CD4-positive, alpha-beta T cell treated with Interleukin-10 for 1 hour (primary cell): ENCODE data around the gene AKR1C2.
"Not testable (repeated sequence)": the region's sequence is repeated elsewhere in the genome, so short reads cannot be mapped to it uniquely, and the experiment has no call there.

ENCODE experiments used
- DNase-seq: peaks from one replicate; pipeline ENCODE4 v3.0.0-alpha.2; 2020

AKR1C2 gene

DNA sequence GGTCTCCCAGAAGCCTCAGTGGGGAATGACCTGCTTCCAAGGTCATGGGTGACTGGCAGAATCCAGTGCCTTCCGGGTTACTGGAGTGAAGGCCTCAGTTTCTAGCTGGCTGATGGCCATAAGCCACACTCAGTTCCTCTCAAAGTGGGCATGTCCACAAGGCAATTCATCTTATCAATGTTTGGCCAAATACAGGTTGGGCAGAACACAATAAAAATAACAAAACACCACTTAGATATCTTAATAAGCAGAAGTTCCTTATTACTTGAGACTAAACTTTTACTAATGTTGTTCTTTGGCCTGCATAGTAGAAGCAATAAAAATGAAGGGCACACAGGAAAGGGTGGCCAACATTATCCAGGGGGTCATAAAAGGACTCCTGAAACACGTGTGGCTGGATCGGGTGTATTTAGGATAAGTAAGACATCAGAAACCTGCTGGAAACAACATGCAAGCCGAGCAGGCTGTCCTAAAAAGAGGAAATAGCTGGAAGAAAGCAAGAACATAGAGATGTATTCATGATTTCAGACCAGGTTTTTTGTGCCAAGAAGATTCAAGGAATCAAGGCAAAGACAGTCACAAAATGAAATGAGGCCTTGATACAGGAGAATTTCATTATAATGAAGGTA lies 19.6 kb upstream of the AKR1C2 start:
- DNase-seq = no peak

DNA sequence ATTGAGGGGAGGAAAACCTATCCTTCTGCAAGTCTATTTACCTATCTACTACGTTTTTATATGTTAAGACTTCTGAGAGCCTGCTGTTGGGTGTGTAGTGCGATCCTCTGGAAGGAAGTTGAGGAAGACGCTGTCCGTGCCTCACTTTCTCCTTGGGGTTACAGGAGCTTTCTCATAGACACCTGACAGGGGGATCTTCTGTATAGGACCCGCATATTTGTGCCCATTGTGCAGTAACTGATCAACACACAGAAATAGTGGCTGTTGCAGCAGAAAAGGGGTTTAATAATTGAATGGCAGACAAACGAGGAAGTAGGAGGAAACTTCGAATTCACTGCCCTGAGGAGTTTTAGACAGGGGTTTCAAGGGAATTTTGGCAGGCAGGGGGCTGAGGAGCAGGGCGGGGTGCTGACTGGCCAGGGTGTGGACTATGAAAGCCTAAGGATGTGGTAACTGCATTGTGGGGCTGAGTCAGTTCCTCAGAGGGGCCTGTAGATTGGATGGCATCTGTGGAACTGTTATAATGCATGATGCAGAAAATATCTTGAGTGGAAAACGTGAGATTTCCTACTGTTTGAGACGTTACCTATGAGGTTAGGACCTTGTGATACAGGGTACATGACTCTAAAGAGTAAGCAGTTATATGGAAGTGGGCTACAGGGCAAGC lies 18.1 kb upstream of the AKR1C2 start:
- DNase-seq = not testable (repeated sequence)

DNA sequence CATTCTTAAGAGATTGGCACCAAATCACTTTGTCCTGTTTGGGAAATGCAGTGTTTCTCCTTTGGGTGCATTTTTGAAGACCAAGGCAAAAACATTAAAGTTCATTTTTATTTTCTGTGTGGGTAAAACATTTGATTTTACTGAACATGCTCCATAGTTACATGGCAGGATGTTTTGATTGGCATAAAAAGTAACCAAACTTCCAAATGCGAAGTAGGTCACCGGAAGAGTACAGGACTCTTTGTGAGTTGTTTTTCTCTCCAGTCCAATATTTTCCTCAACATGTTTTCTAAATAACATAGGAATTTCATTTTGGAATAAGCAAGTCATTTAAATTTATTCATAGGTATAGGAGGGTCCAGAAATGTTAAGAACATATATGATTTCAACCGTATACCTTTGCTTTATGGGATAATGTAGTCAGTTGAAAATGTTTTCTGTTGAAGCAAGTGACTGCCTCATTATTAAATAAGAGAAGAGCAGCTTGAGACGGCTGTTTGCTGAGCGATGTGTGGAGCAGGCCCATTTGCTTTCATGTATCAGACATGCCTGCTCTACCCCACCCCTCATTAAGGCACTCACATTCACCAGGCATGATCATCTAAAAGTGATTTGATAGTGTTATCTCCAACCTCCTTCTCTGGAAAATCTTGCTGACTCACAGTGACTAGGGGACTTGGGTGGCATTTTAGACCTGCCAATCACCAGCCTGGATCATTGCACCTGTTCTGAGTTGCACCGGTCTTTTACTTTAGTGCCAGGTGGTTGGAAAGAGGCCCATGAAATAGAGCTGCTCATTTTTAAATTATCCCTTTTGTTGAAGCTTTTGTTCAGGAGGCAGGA lies 16.3 kb upstream of the AKR1C2 start:
- DNase-seq = not testable (repeated sequence)

DNA sequence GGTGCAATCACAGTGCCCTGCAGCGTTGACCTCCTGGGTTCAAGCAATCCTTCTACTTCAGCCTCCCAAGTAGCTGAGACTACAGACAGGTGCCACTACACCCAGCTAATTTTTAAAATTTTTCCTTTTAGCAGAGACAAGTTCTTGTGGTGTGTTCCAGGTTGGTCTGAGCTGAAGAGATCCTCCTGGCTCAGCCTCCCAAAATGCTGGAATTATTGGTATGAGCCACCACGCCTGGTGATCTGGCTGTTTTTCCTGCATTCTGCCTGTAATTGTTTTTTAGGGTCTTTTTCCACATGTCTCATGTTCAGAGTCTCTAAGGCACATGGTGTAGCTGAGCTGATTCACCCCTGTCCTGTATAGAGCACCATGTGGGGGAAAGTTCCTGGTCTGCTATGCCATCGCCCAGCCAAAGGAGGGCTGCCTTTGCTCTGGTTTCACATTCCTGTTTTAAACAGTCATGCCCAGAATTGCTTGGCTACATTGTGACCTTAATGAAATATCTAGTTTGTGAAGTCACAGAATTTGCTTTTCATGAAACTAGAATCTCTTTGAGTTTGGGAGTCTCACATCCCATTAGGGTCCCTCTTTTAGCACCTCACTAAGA lies 15.1 kb upstream of the AKR1C2 start:
- DNase-seq = not testable (repeated sequence)

DNA sequence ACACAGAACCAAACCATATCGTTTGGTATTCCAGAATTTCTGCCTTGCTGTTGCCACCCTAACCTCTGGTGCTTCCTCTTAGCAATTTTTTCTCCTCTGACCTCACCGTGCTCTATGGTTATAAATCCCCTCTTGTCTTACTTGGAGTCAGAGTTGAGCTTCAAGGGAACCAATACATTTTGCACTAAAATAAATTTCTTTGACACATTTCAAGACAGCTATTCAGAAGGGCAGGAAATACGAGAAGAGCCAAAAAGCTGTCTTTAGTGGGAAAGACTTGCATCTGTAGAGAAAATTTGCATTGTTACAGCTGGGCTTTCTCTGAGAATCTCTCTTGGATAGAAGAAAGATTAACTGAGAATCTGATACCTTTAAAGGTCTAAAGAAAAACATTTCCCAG lies 14.5 kb upstream of the AKR1C2 start:
- DNase-seq = no peak

DNA sequence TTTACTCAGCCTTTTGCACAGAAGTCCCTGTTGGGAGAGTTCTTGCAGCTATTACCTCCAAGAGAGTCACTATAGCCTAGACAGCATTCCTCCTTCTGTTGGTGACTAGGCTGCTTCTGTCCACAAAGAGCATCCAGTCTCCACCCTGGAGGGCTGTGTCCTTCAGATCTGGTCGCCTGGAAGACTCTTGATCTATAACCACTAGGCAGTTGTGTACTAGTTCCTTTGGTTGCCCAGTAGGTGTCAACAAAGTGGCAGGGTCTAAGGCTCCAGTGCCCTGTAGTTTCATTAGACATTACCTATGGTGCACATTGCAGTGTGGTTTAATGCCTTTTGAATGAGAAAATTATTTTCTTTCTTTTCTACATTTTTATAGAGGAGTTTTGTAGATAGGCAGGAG lies 11.3 kb upstream of the AKR1C2 start:
- no peak for DNase-seq

DNA sequence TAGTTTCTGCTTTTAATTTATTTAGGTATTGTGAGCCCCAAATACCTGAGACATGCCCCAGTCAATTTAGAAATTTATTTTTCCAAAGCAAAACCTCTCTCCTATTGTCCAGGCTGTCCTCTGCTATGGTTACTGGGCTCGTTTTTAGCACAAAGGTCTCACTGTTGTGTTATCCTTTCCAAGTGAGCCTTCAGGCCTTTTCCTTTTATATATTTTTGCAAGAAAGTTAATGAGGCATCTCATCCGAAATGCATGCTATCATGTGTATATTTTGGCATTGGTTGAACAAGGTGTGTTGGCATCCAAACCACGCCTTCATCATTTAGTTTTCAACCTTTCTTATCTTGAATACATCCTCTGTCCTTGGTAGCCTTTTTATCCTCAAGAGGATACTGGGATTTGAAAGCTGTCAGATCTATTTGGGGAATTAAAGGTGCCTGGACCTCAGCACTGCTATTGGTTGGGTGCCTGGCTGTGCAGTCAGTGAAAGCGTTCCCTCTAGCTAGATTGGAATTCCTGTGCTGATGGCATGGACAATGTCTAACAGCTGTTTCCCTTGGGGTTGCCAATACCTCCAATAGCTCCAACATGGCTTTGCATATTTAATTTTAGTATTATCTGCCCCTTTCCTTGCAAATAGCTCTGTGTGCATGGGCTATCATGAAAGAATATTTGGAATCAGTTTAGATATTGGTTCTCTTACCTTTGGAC lies 10.7 kb upstream of the AKR1C2 start:
- not testable (repeated sequence) for DNase-seq

DNA sequence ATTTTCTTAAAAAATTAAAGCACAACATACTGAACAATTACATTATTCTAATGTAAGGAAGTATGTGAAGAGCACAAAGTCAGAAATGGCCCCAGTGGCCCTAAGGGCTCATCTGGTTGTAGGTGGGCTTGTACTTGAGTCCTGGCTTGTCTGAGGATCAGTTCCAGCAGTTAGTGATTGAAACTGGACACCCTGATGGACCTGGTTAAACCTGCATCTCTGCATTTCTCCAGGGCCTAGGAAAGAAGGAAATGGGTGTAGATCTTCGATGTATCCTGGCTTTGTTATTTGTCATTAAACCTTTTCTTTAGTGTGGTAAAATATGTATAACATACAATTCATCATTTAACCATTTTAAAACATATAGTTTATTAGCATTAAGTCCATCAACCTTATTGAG lies 9.7 kb upstream of the AKR1C2 start:
- DNase-seq = no peak

DNA sequence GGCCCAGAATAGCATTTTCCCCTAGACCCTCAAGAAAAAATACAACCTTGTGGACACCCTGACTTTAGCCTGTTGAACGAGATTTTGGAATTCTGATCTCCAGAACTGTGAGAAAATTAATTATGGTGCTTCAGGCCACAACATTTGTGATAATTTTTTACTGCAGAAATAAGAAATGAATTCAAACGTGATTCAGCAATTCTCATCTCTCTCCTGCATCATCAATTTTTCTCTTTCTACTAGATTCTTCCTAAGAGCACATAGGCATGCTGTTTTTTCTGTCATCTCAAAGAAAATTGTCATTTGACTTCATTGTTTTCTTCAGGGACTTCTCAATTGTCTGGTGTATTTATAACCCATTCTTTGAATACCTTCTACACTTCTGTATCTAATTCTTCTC lies 8.9 kb upstream of the AKR1C2 start:
- no peak for DNase-seq

DNA sequence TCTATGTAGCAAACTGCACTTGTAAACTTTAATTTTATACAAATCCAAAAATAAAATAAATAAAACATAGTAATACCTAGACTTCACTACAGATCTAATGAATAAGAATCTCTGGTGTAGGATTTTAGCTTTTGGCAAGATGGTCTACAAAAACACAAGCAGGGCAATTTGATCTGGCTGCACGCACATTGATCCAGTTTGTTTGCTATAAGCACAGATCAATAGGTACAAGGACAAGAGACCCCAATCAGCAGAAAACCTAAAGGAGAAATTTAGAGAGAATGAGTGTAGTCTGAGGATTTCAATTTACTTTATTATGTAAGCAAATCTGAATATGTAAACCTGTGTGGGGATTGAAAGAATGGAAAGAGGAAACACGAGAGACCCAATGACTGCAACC lies 7.7 kb upstream of the AKR1C2 start:
- DNase-seq = not testable (repeated sequence)

DNA sequence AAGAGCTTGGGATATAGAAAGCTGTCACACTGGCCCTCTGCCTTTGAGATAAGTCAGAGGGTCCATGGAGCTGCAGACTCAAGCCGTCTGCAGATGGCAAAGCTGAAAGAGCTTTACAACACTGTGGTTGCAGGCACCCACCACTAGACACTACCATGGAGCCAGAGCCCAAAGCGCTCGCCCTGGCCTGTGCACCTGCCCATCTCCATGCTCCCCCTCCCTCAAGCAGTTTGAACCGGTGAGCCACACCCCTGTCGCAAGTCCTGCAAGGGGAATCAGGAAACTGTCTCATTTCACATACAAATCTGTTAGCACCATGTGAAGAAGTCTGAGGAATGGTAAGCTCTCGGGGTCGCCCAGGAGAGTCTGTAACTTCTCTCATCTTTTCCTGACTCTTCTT lies 6.4 kb upstream of the AKR1C2 start:
- DNase-seq = not testable (repeated sequence)

DNA sequence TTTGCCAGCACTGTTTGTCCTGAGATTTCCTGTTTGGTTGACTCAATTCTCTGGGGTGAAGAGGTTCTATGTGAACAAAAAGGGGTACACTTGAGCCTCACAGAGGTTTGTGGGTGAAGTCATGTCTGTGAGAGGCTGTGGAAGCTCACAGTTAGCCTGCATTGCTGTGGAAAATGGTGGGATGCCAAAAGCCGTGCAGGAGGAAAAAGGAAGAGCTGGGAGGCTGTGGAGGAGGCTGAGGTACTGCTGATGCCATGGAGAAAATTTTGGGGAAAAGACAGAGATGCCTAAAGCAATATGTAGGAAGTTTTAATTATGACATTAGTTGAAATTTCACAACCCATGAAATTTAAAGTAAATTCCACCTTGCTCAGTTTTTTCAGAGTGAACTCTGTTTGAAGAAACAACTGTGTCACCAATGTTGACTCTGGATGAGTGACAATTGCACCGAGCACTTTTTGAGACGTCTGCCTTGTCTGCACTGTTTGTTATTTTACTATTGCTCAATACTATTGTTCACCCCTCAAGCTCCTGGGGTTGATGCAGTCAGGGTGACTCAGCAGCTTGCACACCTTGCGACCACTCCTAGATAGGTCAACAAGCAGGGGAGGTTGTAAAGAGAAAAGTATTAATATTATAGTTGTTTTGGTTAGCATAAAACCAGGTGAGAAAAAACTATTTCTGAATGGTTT lies 5.3 kb upstream of the AKR1C2 start:
- DNase-seq = not testable (repeated sequence)

DNA sequence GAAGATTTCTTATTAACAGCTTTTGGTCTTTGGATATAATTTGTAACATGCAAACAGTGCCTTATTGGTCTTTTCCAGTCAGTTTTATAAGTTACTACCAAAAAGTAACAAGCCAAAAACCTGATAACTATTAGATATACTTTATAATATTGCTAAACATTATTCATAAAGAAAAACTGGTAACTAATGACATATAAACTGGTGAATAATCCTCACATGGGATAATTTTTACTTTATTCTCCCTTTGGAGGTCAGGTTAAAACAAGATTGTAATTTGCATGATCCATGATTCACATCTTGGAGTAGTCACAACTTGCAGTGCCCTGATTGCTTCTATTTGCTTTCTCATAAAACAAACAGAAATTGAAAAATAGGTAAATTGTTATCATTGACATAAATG lies 844 bp upstream of the AKR1C2 start:
- not testable (repeated sequence) for DNase-seq

DNA sequence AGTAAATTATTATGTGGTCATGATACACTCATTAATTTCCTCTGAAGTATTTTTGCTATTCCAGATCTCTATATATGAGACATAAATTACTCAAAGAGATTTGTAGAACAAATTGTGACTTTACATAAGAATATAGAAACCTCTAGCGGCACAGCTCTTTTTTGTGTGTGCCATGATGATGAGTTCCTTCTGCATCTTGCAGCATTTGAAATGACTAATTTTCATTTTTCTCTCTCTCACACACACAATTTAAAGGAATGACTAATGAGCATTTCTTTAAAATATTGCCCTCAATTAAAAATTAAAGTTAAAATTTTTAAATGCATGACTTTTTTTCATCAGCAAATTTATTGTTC lies 351 bp upstream of the AKR1C2 start:
- DNase-seq = not testable (repeated sequence)

DNA sequence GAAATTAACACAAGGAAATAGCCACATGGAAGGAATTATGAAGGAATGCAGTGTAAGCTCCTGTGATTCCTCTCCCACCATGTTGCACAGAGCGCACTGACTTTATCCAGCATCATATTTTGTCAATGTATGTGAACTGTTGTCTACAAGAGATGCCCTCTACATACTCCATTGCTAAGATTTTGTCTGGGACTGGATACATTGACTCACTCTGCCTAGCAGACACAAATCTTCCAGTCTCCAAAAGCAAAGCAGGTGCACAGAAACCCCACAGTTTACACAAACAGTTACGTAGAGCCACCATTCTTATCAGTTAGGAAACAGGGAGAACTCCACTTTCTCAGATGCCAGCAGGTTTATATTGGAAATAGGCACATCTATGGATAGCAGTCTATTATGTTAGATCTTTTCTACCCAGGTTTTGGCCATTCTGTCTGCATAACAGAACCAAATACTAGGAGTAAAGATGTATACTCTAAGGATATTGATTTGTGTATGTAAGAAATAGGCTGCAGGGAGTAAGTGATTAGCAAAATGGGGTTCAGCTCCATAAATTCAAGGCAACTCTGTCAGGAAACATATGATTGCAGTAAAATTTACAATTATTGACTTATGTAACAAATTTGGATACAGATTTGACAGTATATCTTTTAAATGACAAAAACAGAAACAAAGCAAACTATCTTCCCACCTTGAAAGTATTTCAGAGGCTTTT lies 1.5 kb downstream of the AKR1C2 start:
- no peak for DNase-seq

DNA sequence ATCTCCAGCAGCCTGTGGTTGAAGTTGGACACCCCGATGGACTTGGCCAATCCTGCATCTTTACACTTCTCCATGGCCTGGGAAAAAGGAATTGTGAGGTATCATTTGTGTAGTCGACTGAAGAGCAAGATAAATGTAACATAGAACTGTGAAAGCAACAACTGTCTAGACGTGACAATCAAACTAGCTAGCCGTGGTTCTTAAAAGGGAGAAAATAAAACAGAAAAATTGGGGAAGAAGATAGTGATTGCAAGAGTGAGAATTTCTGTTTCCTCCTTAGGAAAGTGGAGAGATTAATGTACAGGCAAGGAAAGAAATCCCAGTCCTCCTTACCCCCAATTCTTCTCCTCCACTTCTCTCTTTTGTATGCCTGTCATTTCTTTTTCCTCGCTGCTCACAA lies 5.0 kb downstream of the AKR1C2 start:
- DNase-seq = no peak

DNA sequence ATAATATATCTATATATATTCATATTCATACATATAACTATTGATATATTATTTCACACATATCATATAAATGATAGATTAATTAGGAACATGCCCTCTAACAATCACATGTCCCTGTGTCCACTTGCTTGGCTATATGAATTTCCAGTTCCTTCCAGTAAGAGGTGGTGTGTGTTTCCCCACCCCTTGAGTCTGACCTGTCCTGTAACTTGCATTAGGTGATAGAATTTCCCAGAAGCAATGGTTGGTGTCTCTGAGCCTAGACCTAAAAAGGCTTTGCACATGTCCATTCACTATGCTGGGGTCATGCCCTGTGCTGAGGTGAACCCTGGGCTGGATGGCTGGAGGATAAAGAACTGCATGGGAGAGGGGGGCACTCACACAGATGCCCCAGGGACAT lies 9.4 kb downstream of the AKR1C2 start:
- not testable (repeated sequence) for DNase-seq

DNA sequence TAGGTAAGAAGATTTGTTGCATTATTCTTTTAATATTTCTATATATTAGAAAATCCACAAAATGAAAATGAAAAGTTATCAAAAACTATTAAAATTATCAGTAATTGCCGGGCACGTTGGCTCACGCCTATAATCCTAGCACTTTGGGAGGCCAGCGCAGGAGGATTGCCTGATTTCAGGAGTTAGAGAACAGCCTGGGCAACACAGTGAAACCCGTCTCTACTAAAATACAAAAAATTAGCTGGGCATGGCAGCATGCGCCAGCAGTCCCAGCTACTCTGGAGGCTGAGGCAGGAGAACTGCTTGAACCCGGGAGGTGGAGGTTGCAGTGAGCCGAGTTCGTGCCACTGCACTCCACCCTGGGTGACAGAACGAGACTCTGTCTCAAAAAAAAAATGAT lies 11.1 kb downstream of the AKR1C2 start:
- DNase-seq = not testable (repeated sequence)

DNA sequence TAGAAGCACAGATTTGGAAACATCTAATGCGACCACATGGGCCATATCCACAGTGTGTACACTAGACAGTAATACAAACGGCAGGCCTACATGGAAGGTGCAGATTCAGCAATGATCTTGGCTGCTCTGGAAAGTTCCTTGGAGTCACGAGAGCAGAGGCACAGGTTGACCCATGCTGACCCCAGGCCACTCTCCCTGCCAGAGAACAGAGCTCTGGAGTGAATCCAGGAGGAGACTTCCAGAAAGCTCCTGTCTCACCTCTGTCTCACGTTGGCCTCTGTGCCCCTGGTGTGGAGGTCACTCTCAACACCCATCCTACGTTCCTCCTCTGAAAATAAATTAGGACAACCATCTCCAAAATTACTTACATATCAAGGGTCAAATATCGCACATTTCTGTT lies 12.2 kb downstream of the AKR1C2 start:
- DNase-seq = not testable (repeated sequence)

DNA sequence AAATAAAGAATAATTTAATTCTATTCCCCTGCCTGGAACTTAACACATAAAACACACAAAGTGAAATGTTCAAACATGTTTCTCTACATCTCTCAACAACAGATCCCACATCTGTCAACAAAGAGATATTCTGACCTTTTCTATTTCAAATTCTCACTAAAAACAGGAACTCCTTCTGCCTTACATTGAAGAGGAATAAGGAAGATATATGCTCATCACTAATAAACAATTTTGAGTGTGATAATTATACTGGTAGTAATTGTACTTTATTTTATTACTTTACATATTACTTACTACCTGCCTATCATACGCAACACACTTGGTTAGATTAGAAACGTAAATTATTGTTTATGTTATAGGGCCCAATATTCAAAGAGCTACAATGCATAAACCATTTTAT lies 13.4 kb downstream of the AKR1C2 start:
- no peak for DNase-seq

DNA sequence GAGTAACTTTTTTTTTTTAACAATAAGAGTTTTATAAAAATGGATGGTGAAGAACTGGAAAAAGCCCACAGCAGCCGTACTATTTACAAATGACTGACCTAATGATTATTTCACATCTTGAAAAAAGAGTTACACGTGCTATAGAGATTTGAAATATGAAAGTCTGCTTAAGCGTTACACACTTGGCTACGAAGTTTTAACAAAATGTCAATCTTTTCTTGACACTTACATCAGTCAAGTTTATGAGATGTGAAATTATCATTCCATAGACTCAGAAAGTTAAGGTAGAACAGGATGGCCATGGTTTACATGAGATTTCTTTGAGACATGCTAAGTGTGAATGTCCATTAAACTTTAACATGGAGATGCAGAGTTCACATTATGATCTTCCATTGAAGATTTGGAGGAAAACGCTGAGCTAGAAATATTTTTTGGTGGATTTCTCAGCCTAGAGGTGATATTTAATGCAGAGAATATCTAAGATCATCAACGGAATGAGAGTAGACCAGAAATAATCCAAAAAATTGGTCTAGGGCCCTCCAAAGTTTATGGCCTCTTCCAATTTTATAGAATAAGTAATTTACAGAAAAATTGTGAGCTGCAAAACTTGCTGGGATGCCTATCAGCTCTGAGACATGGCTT lies 15.5 kb downstream of the AKR1C2 start:
- DNase-seq = not testable (repeated sequence)
